MM.1S (cell line): Measurements from ENCODE around the gene LAYN.

Experiments used
- EZH2phosphoT487 ChIP-seq: fragments of 300-600 bp; sonication (generic); IDR thresholded peaks from 2 replicates; pipeline ENCODE4 v1.6.1; 2018; ENCODE audit warnings: antibody characterized with exemption, low read length
- TF ChIP-seq, protein P1 (sequence below): fragments of 300-600 bp; sonication (generic); IDR thresholded peaks from 2 replicates; pipeline ENCODE4 v1.5.1; 2016; ENCODE audit warnings: antibody characterized with exemption, low read length, mixed read lengths

DNA sequence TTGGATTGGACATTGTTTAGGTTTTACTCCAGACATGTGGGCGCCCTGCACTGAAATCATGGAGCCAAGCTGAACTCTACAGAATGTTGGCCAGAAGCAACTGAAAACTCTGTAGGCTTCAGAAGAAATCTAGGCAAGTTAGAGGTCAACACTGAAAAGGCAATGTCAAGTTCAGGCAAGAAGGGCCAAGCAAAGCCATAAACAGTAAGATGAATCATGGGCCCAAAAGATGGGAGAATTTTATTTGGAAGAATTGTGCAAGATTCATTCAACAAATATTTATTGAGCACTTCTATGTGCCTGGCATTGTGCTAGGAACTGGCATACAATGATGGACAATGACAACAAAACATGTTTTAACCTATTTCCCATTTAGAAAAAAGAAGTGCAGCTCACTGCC is 15.1 kb upstream of the LAYN start:
- TF ChIP-seq, protein P1, sequence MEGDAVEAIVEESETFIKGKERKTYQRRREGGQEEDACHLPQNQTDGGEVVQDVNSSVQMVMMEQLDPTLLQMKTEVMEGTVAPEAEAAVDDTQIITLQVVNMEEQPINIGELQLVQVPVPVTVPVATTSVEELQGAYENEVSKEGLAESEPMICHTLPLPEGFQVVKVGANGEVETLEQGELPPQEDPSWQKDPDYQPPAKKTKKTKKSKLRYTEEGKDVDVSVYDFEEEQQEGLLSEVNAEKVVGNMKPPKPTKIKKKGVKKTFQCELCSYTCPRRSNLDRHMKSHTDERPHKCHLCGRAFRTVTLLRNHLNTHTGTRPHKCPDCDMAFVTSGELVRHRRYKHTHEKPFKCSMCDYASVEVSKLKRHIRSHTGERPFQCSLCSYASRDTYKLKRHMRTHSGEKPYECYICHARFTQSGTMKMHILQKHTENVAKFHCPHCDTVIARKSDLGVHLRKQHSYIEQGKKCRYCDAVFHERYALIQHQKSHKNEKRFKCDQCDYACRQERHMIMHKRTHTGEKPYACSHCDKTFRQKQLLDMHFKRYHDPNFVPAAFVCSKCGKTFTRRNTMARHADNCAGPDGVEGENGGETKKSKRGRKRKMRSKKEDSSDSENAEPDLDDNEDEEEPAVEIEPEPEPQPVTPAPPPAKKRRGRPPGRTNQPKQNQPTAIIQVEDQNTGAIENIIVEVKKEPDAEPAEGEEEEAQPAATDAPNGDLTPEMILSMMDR, result no peak
- TF ChIP-seq EZH2phosphoT487, result no peak
